HEK293 (cell line): ENCODE results near the gene HOXC10.

Experiments
- AEBP2 ChIP-seq: fragments of 450-650 bp; formaldehyde crosslinking; IDR thresholded peaks from 2 replicates; pipeline ENCODE4 v1.5.1; 2016; ENCODE audit warnings: missing biosample characterization, missing genetic modification characterization, borderline replicate concordance
- BCL6B ChIP-seq: fragments of 450-650 bp; formaldehyde crosslinking; IDR thresholded peaks from 2 replicates; pipeline ENCODE4 v1.5.1; 2017; ENCODE audit warnings: missing biosample characterization, missing genetic modification characterization
- GLIS1 ChIP-seq: fragments of 450-650 bp; formaldehyde crosslinking; IDR thresholded peaks from 2 replicates; pipeline ENCODE4 v1.5.1; 2016; ENCODE audit warnings: missing biosample characterization, missing genetic modification characterization
- ZBTB20 ChIP-seq: fragments of 450-650 bp; formaldehyde crosslinking; IDR thresholded peaks from 2 replicates; pipeline ENCODE4 v1.5.1; 2016; ENCODE audit warnings: missing biosample characterization, missing genetic modification characterization
- ZBTB44 ChIP-seq: fragments of 450-650 bp; IDR thresholded peaks from 2 replicates; pipeline ENCODE4 v1.5.1; 2018; ENCODE audit warnings: missing biosample characterization, mild to moderate bottlenecking, missing genetic modification characterization
- ZNF140 ChIP-seq: fragments of 450-650 bp; formaldehyde crosslinking; IDR thresholded peaks from 2 replicates; pipeline ENCODE4 v1.5.1; 2016; ENCODE audit warnings: missing biosample characterization, missing genetic modification characterization
- ZNF157 ChIP-seq: fragments of 450-650 bp; formaldehyde crosslinking; IDR thresholded peaks from 2 replicates; pipeline ENCODE4 v1.5.1; 2016; ENCODE audit warnings: missing biosample characterization, missing genetic modification characterization
- ZNF221 ChIP-seq: fragments of 450-650 bp; formaldehyde crosslinking; IDR thresholded peaks from 2 replicates; pipeline ENCODE4 v1.5.1; 2017; ENCODE audit warnings: missing biosample characterization, missing genetic modification characterization, borderline replicate concordance
- ZNF24 ChIP-seq: fragments of 450-650 bp; formaldehyde crosslinking; IDR thresholded peaks from 2 replicates; pipeline ENCODE4 v1.5.1; 2016; ENCODE audit warnings: missing biosample characterization, missing genetic modification characterization
- ZNF266 ChIP-seq: fragments of 450-650 bp; formaldehyde crosslinking; IDR thresholded peaks from 2 replicates; pipeline ENCODE4 v1.5.1; 2016; ENCODE audit warnings: missing biosample characterization, missing genetic modification characterization, low read depth
- ZNF416 ChIP-seq: fragments of 450-650 bp; formaldehyde crosslinking; IDR thresholded peaks from 2 replicates; pipeline ENCODE4 v1.5.1; 2016; ENCODE audit warnings: missing biosample characterization, missing genetic modification characterization
- ZNF626 ChIP-seq: fragments of 450-650 bp; sonication (Bioruptor Pico); formaldehyde crosslinking; IDR thresholded peaks from 2 replicates; pipeline ENCODE4 v1.5.1; 2018; ENCODE audit warnings: missing biosample characterization, missing genetic modification characterization, inconsistent platforms
- ZNF707 ChIP-seq: fragments of 450-650 bp; formaldehyde crosslinking; IDR thresholded peaks from 2 replicates; pipeline ENCODE4 v1.5.1; 2016; ENCODE audit warnings: missing biosample characterization, missing genetic modification characterization
- TF ChIP-seq, protein P1 (sequence below): fragments of 450-650 bp; formaldehyde crosslinking; IDR thresholded peaks from 2 replicates; pipeline ENCODE4 v1.5.1; 2017; ENCODE audit warnings: missing biosample characterization, missing genetic modification characterization
- TF ChIP-seq, protein P2 (sequence below): fragments of 450-650 bp; formaldehyde crosslinking; IDR thresholded peaks from 2 replicates; pipeline ENCODE4 v1.5.1; 2016; ENCODE audit warnings: missing biosample characterization, missing genetic modification characterization
- TF ChIP-seq, protein P3 (sequence below): fragments of 450-650 bp; formaldehyde crosslinking; IDR thresholded peaks from 2 replicates; pipeline ENCODE4 v1.5.1; 2017; ENCODE audit warnings: missing biosample characterization, mild to moderate bottlenecking, missing genetic modification characterization, moderate library complexity
- TF ChIP-seq, protein P4 (sequence below): fragments of 450-650 bp; formaldehyde crosslinking; IDR thresholded peaks from 2 replicates; pipeline ENCODE4 v1.5.1; 2016; ENCODE audit warnings: missing biosample characterization, missing genetic modification characterization, borderline replicate concordance

HOXC10 gene

GRCh38 chr12:53993162-53994008 lies 8.4 kb downstream of the HOXC10 start (continued):
- TF ChIP-seq ZNF157, result no peak
- no peak for TF ChIP-seq ZNF221 (tag by site-specific recombination)
- TF ChIP-seq, protein P1, sequence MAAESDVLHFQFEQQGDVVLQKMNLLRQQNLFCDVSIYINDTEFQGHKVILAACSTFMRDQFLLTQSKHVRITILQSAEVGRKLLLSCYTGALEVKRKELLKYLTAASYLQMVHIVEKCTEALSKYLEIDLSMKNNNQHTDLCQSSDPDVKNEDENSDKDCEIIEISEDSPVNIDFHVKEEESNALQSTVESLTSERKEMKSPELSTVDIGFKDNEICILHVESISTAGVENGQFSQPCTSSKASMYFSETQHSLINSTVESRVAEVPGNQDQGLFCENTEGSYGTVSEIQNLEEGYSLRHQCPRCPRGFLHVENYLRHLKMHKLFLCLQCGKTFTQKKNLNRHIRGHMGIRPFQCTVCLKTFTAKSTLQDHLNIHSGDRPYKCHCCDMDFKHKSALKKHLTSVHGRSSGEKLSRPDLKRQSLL (tag by site-specific recombination), result peak; percentile 89
- TF ChIP-seq BCL6B (tag by site-specific recombination), result no peak
- TF ChIP-seq, protein P2, sequence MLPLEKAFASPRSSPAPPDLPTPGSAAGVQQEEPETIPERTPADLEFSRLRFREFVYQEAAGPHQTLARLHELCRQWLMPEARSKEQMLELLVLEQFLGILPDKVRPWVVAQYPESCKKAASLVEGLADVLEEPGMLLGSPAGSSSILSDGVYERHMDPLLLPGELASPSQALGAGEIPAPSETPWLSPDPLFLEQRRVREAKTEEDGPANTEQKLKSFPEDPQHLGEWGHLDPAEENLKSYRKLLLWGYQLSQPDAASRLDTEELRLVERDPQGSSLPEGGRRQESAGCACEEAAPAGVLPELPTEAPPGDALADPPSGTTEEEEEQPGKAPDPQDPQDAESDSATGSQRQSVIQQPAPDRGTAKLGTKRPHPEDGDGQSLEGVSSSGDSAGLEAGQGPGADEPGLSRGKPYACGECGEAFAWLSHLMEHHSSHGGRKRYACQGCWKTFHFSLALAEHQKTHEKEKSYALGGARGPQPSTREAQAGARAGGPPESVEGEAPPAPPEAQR (tag by site-specific recombination), result no peak
- TF ChIP-seq ZNF266 (tag by site-specific recombination), result no peak
- no peak for TF ChIP-seq ZNF140
- no peak for TF ChIP-seq GLIS1 (tag by site-specific recombination)
- TF ChIP-seq ZBTB20, result no peak
- no peak for TF ChIP-seq ZNF626 (tag by site-specific recombination)
- TF ChIP-seq ZNF416 (tag by site-specific recombination), result no peak
- no peak for TF ChIP-seq ZNF707 (tag by site-specific recombination)
- TF ChIP-seq, protein P3, sequence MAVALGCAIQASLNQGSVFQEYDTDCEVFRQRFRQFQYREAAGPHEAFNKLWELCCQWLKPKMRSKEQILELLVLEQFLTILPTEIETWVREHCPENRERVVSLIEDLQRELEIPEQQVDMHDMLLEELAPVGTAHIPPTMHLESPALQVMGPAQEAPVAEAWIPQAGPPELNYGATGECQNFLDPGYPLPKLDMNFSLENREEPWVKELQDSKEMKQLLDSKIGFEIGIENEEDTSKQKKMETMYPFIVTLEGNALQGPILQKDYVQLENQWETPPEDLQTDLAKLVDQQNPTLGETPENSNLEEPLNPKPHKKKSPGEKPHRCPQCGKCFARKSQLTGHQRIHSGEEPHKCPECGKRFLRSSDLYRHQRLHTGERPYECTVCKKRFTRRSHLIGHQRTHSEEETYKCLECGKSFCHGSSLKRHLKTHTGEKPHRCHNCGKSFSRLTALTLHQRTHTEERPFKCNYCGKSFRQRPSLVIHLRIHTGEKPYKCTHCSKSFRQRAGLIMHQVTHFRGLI (tag by site-specific recombination), result 0 out of 2 replicates have a peak, but pooled peaks have one; percentile 9
- TF ChIP-seq, protein P4, sequence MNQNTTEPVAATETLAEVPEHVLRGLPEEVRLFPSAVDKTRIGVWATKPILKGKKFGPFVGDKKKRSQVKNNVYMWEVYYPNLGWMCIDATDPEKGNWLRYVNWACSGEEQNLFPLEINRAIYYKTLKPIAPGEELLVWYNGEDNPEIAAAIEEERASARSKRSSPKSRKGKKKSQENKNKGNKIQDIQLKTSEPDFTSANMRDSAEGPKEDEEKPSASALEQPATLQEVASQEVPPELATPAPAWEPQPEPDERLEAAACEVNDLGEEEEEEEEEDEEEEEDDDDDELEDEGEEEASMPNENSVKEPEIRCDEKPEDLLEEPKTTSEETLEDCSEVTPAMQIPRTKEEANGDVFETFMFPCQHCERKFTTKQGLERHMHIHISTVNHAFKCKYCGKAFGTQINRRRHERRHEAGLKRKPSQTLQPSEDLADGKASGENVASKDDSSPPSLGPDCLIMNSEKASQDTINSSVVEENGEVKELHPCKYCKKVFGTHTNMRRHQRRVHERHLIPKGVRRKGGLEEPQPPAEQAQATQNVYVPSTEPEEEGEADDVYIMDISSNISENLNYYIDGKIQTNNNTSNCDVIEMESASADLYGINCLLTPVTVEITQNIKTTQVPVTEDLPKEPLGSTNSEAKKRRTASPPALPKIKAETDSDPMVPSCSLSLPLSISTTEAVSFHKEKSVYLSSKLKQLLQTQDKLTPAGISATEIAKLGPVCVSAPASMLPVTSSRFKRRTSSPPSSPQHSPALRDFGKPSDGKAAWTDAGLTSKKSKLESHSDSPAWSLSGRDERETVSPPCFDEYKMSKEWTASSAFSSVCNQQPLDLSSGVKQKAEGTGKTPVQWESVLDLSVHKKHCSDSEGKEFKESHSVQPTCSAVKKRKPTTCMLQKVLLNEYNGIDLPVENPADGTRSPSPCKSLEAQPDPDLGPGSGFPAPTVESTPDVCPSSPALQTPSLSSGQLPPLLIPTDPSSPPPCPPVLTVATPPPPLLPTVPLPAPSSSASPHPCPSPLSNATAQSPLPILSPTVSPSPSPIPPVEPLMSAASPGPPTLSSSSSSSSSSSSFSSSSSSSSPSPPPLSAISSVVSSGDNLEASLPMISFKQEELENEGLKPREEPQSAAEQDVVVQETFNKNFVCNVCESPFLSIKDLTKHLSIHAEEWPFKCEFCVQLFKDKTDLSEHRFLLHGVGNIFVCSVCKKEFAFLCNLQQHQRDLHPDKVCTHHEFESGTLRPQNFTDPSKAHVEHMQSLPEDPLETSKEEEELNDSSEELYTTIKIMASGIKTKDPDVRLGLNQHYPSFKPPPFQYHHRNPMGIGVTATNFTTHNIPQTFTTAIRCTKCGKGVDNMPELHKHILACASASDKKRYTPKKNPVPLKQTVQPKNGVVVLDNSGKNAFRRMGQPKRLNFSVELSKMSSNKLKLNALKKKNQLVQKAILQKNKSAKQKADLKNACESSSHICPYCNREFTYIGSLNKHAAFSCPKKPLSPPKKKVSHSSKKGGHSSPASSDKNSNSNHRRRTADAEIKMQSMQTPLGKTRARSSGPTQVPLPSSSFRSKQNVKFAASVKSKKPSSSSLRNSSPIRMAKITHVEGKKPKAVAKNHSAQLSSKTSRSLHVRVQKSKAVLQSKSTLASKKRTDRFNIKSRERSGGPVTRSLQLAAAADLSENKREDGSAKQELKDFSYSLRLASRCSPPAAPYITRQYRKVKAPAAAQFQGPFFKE, result no peak
- TF ChIP-seq ZNF24 (tag by site-specific recombination), result no peak
- TF ChIP-seq ZBTB44 (tag by site-specific recombination), result no peak
- TF ChIP-seq AEBP2 (tag by site-specific recombination), result no peak
